H1 (cell line): ENCODE measurements around the gene DHRS7B. TPM values are rescaled to one million over a fixed set of nuclear protein-coding genes. Genes with fewer than 3 reads are reported as not detected.

Experiments used
- CTCF ChIA-PET: fragments of 300-600 bp; sonication (Branson Sonifier 250); formaldehyde crosslinking; loops from one replicate; lab custom pipeline; 2021; ENCODE audit not compliant: partially characterized antibody; lab: Charles Lee
- POLR2A ChIA-PET: fragments of 300-600 bp; sonication (Branson Sonifier 250); formaldehyde crosslinking; loops from one replicate; lab custom pipeline; 2021; ENCODE audit warnings: inconsistent platforms; ENCODE audit not compliant: partially characterized antibody; lab: Charles Lee
- DNase-seq, 2 experiments: peaks; one replicate each; pipeline versions ENCODE4 v3.0.0 to v3.0.0-alpha.2; 2010 to 2022; ENCODE audit warnings: low spot score in 2 of 2, low read depth in 1 of 2, mixed read lengths in 1 of 2
- FAIRE-seq: peaks from 2 replicates; lab custom pipeline; 2011; peaks lifted over from hg19 to GRCh38; lab: Jason Lieb, UNC
- H2AFZ ChIP-seq: 2 replicates; pipeline ENCODE4 v1.8.1; 2012; ENCODE audit warnings: low read length, inconsistent platforms
- H2AK5ac ChIP-seq: 2 replicates; pipeline ENCODE4 v1.6.1; 2013; ENCODE audit warnings: low read depth, low read length
- H2BK120ac ChIP-seq: replicated peaks from 2 replicates; pipeline ENCODE3; 2013; ENCODE audit warnings: low read depth, low read length, inconsistent platforms
- H2BK12ac ChIP-seq: 2 replicates; pipeline ENCODE4 v1.6.1; 2013; ENCODE audit warnings: low read depth, low read length
- H2BK15ac ChIP-seq: 2 replicates; pipeline ENCODE4 v1.6.1; 2013; ENCODE audit warnings: low read length
- H2BK20ac ChIP-seq: 2 replicates; pipeline ENCODE4 v1.6.1; 2013; ENCODE audit warnings: low read length
- H2BK5ac ChIP-seq: 2 replicates; pipeline ENCODE4 v1.6.1; 2013; ENCODE audit warnings: low read depth, low read length
- H3K14ac ChIP-seq: 2 replicates; pipeline ENCODE4 v1.6.1; 2013; ENCODE audit warnings: inconsistent platforms; ENCODE audit not compliant: insufficient read length
- H3K18ac ChIP-seq: 2 replicates; pipeline ENCODE4 v1.6.1; 2013; ENCODE audit warnings: low read length; ENCODE audit errors: extremely low read depth
- H3K23ac ChIP-seq: 2 replicates; pipeline ENCODE4 v1.6.1; 2013; ENCODE audit warnings: inconsistent platforms; ENCODE audit not compliant: insufficient read length
- H3K23me2 ChIP-seq: 2 replicates; pipeline ENCODE4 v1.6.1; 2013; ENCODE audit warnings: low read depth, low read length
- H3K27ac ChIP-seq: 2 replicates; pipeline ENCODE4 v1.6.1; 2011; ENCODE audit warnings: low read depth, low read length, inconsistent platforms
- H3K27me3 ChIP-seq, 4 experiments: replicated peaks in 1 of 4; 1 replicate in 1 of 4; 2 replicates in 3 of 4; pipeline versions ENCODE4 v1.6.1 to v1.8.1; 2011 to 2013; ENCODE audit warnings: low read length in 3 of 4, mild to moderate bottlenecking in 3 of 4, inconsistent platforms in 2 of 4, mixed read lengths in 2 of 4, moderate library complexity in 1 of 4; ENCODE audit not compliant: control insufficient read depth in 3 of 4, insufficient read depth in 3 of 4; ENCODE audit errors: extremely low read depth in 1 of 4
- H3K36me3 ChIP-seq, 4 experiments: 2 replicates each; pipeline versions ENCODE4 v1.6.1 to v1.8.1; 2011 to 2013; ENCODE audit warnings: mild to moderate bottlenecking in 4 of 4, low read length in 3 of 4, moderate library complexity in 2 of 4, control low read depth in 1 of 4, inconsistent platforms in 1 of 4; ENCODE audit not compliant: insufficient read depth in 4 of 4, control insufficient read depth in 2 of 4
- H3K4ac ChIP-seq: replicated peaks from 2 replicates; pipeline ENCODE3; 2013; ENCODE audit warnings: low read length, low read depth, mixed read lengths, inconsistent platforms; ENCODE audit not compliant: insufficient read length
- H3K4me1 ChIP-seq, 4 experiments: replicated peaks in 1 of 4; 1 replicate in 1 of 4; 2 replicates in 3 of 4; pipeline versions ENCODE4 v1.6.1 to v1.8.1; 2011 to 2013; ENCODE audit warnings: low read length in 3 of 4, inconsistent platforms in 2 of 4, mixed read lengths in 1 of 4; ENCODE audit not compliant: insufficient read depth in 4 of 4, control insufficient read depth in 3 of 4
- H3K4me2 ChIP-seq, 2 experiments: 2 replicates each; pipeline versions ENCODE4 v1.6.1 to v1.8.1; 2011 to 2013; ENCODE audit warnings: low read depth in 2 of 2, low read length in 2 of 2, control low read depth in 1 of 2, inconsistent platforms in 1 of 2, mild to moderate bottlenecking in 1 of 2; ENCODE audit not compliant: insufficient read depth in 1 of 2
- H3K4me3 ChIP-seq, 4 experiments: fragments of 200-600, 300-600 bp in 1 of 4; sonication (generic), shearing (Covaris generic), sonication (Bioruptor Twin) in 1 of 4; 2 replicates each; pipeline versions ENCODE4 v1.5.1 to v1.8.1; 2011 to 2016; ENCODE audit warnings: low read length in 4 of 4, low read depth in 3 of 4, control low read depth in 2 of 4, inconsistent platforms in 2 of 4, mild to moderate bottlenecking in 2 of 4, mixed read lengths in 1 of 4, moderate library complexity in 1 of 4; ENCODE audit not compliant: insufficient read depth in 2 of 4; ENCODE audit errors: extremely low read depth in 1 of 4
- H3K56ac ChIP-seq: replicated peaks from 2 replicates; pipeline ENCODE3; 2013; ENCODE audit warnings: low read depth, mild to moderate bottlenecking, mixed read lengths, low read length, inconsistent platforms; ENCODE audit not compliant: insufficient read length
- H3K79me1 ChIP-seq: 2 replicates; pipeline ENCODE4 v1.6.1; 2013; ENCODE audit warnings: low read depth, low read length, control low read depth
- H3K79me2 ChIP-seq, 2 experiments: 2 replicates each; pipeline versions ENCODE4 v1.6.1 to v1.8.1; 2012 to 2013; ENCODE audit warnings: low read length in 2 of 2, mild to moderate bottlenecking in 2 of 2, inconsistent platforms in 1 of 2; ENCODE audit not compliant: insufficient read depth in 2 of 2, control insufficient read depth in 1 of 2
- H3K9ac ChIP-seq, 4 experiments: replicated peaks in 1 of 4; 1 replicate in 1 of 4; 2 replicates in 3 of 4; pipeline versions ENCODE4 v1.6.1 to v1.8.1; 2011 to 2013; ENCODE audit warnings: low read depth in 3 of 4, low read length in 3 of 4, control low read depth in 2 of 4, mild to moderate bottlenecking in 2 of 4, moderate library complexity in 2 of 4, inconsistent platforms in 1 of 4; ENCODE audit errors: extremely low read depth in 1 of 4
- H3K9me3 ChIP-seq, 2 experiments: 2 replicates each; pipeline versions ENCODE4 v1.6.1 to v1.8.1; 2012 to 2013; ENCODE audit warnings: mild to moderate bottlenecking in 2 of 2, moderate library complexity in 2 of 2, control low read depth in 1 of 2, inconsistent platforms in 1 of 2, low read depth in 1 of 2, low read length in 1 of 2, mixed read lengths in 1 of 2; ENCODE audit not compliant: insufficient read depth in 2 of 2
- H4K20me1 ChIP-seq, 2 experiments: replicated peaks in 1 of 2; 2 replicates each; pipeline versions ENCODE3 to v1.8.1; 2011 to 2013; ENCODE audit warnings: inconsistent platforms in 2 of 2, low read length in 2 of 2, mild to moderate bottlenecking in 1 of 2; ENCODE audit not compliant: insufficient read depth in 2 of 2, control insufficient read depth in 1 of 2
- H4K5ac ChIP-seq: 2 replicates; pipeline ENCODE4 v1.6.1; 2013; ENCODE audit warnings: low read length, low read depth, mixed read lengths, inconsistent platforms; ENCODE audit not compliant: insufficient read length
- H4K8ac ChIP-seq: 2 replicates; pipeline ENCODE4 v1.8.0; 2013; ENCODE audit warnings: mild to moderate bottlenecking, moderate library complexity, low read length, inconsistent platforms; ENCODE audit not compliant: insufficient read depth; ENCODE audit errors: extremely low read depth
- H4K91ac ChIP-seq: replicated peaks from 2 replicates; pipeline ENCODE3; 2013; ENCODE audit warnings: low read length, mixed read lengths, inconsistent platforms; ENCODE audit not compliant: insufficient read length
- CEBPB ChIP-seq: IDR thresholded peaks from 2 replicates; pipeline ENCODE4 v1.6.1; 2012; ENCODE audit warnings: low read depth, low read length
- CHD1 ChIP-seq: IDR thresholded peaks from 2 replicates; pipeline ENCODE4 v1.6.1; 2012; ENCODE audit warnings: low read depth, low read length, improper control_type of control experiment
- HDAC6 ChIP-seq: IDR thresholded peaks from one replicate; pipeline ENCODE4 v1.7.1; 2012; ENCODE audit warnings: low read depth, mild to moderate bottlenecking, inconsistent platforms, low read length, moderate library complexity
- JUN ChIP-seq: IDR thresholded peaks from 2 replicates; pipeline ENCODE4 v1.6.1; 2011; ENCODE audit warnings: low read depth, mild to moderate bottlenecking, improper control_type of control experiment, low read length
- KDM5A ChIP-seq: fragments of 200-600 bp; IDR thresholded peaks from 2 replicates; pipeline ENCODE4 v1.7.1; 2012; ENCODE audit warnings: mild to moderate bottlenecking, low read length, inconsistent platforms, mixed read lengths
- MAFK ChIP-seq: IDR thresholded peaks from 2 replicates; pipeline ENCODE4 v1.6.1; 2012; ENCODE audit warnings: low read depth, mild to moderate bottlenecking, improper control_type of control experiment, low read length
- POU5F1 ChIP-seq: IDR thresholded peaks from 2 replicates; pipeline ENCODE4 v1.6.1; 2011; ENCODE audit warnings: low read depth, mild to moderate bottlenecking, low read length, moderate library complexity
- RFX5 ChIP-seq: IDR thresholded peaks from 2 replicates; pipeline ENCODE4 v1.6.1; 2011; ENCODE audit warnings: low read depth, low read length, improper control_type of control experiment, borderline replicate concordance
- SAP30 ChIP-seq: fragments of 300-600 bp; sonication (generic); IDR thresholded peaks from 2 replicates; pipeline ENCODE4 v1.7.1; 2012; ENCODE audit warnings: low read length, moderate library complexity, mild to moderate bottlenecking, inconsistent platforms; ENCODE audit not compliant: insufficient read depth, insufficient replicate concordance
- SP2 ChIP-seq: IDR thresholded peaks from 2 replicates; pipeline ENCODE4 v1.6.1; 2012; ENCODE audit warnings: mild to moderate bottlenecking, low read length, inconsistent platforms
- SP4 ChIP-seq: IDR thresholded peaks from 2 replicates; pipeline ENCODE4 v1.6.1; 2012; ENCODE audit warnings: low read length, inconsistent platforms
- SRF ChIP-seq: IDR thresholded peaks from 2 replicates; pipeline ENCODE4 v1.6.1; 2011; ENCODE audit warnings: mild to moderate bottlenecking, low read depth, low read length, moderate library complexity
- TAF7 ChIP-seq: optimal IDR thresholded peaks from 2 replicates; pipeline ENCODE3; 2011; ENCODE audit warnings: low read depth, mild to moderate bottlenecking, inconsistent platforms, low read length, moderate library complexity, borderline replicate concordance
- TEAD4 ChIP-seq: IDR thresholded peaks from 2 replicates; pipeline ENCODE4 v1.6.1; 2012; ENCODE audit warnings: low read depth, low read length, inconsistent platforms, mixed read lengths
- whole genome bisulfite sequencing, 2 experiments: shearing (Covaris generic) in 1 of 2; methylation state at CpG; one replicate each; pipeline versions ENCODE4 v1.1.6 to v1.1.7; 2013 to 2015; ENCODE audit warnings: low lambda C conversion rate in 2 of 2, mixed read lengths in 2 of 2, inconsistent platforms in 1 of 2, low coverage in 1 of 2, missing lambda C conversion rate in 1 of 2; ENCODE audit not compliant: insufficient replicate concordance in 2 of 2, insufficient coverage in 1 of 2, insufficient read length in 1 of 2; ENCODE audit errors: extremely low coverage in 1 of 2, missing lambda C conversion rate in 1 of 2; 5-methylcytosine and 5-hydroxymethylcytosine counted together
- polyA plus RNA-seq, 7 experiments: library from polyadenylated mRNA; depleted of rRNA in 3 of 7; stranded (reverse) in 5 of 7; unstranded in 2 of 7; fragments of >200 nt in 5 of 7; fragments of 200-250 nt in 2 of 7; gene quantifications; 1 replicate in 5 of 7; 2 replicates in 1 of 7; 4 replicates in 1 of 7; pipeline versions ENCODE4 v1.2.1 to v1.2.3, GENCODE V29; 2011 to 2013; ENCODE audit warnings: missing spikeins in 2 of 7, mixed read lengths in 2 of 7
- total RNA-seq: library from RNA; stranded (reverse); fragmentation: NEBNext Ultra II Directional; extraction: Animal tissue kit (Norgen Biotek cat#: 25700); gene quantifications from 2 replicates; pipeline ENCODE4 v1.2.1, GENCODE V29; 2021

DHRS7B gene
- total and polyA plus RNA-seq, 2 of the 8 experiments (the other 6 are each of a cell fraction or from before 2014, with no cell fraction given) = 11.0 to 27.9 TPM

DNA sequence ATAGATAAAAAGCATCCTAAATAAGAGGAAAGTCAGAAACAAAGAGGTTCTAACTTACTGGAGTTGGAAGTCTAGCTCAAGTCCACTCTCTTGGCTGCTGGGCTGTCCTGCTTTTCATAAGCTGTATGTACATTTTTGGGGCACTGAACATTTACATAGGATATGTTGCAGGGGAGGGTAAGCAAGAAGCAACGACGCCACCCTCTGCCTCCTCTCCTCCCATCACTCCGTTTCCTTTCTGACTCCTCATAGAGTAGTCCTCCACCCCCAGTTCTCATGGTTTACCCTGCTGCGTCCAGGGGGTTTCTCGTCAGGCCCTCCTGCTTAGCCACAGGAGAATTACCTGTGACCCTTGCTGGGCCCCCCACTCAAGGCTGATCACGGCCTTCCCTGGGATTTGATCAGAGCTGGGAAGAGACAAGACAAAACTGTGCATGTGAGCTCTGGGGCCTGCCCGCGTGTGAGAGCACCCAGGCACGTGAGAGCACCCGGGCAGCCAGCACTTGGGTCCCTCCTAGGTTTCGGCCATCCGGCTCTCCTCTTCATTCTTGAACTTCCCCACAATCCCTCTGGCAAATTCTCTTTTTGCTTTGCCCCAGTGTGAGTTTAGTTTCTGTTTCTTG is 50.1 kb downstream of the DHRS7B start:
- WGBS, 2 experiments = 83% methylated on average over 12 of the region's 12 CpGs; no CpG with 5 or more reads in 1 of the 2 experiments
- POLR2A ChIA-PET = interaction anchor here (1.1 kb wide), 1 partner anchor 67 kb away, joined by 3 read pairs; no protein-coding TSS in a partner anchor

More for the DNA sequence above, 50.1 kb downstream of the DHRS7B start:
- Histone ChIP-seq H3K4me1 (no peaks in the 10 kb centered on the region), H3K18ac (no peak overlapping the region), H3K79me1 (no peaks in the 10 kb centered on the region), H3K14ac (no peak overlapping the region), H3K27ac (no peak overlapping the region), H3K9me3 (no peaks in the 10 kb centered on the region), H3K9ac (no peak overlapping the region), H2BK120ac (no peak overlapping the region), H2BK20ac (no peak overlapping the region), H3K4ac (no peak overlapping the region), H2BK12ac (no peak overlapping the region), H3K36me3 (no peaks in the 10 kb centered on the region; a peak in 1 of 8 replicates), H4K20me1 (no peaks in the 10 kb centered on the region), H3K27me3 (no peaks in the 10 kb centered on the region), H2BK5ac (no peak overlapping the region), H3K23ac (no peak overlapping the region), H4K5ac (no peak overlapping the region), H2BK15ac (no peak overlapping the region), H3K23me2 (no peaks in the 10 kb centered on the region), H4K91ac (no peak overlapping the region), H2AK5ac (no peak overlapping the region), H3K4me3 (no peak overlapping the region), H4K8ac (no peak overlapping the region), H3K4me2 (no peak overlapping the region), H2AFZ (no peak overlapping the region), H3K79me2 (no peaks in the 10 kb centered on the region), H3K56ac (no peak overlapping the region)
- CTCF ChIA-PET = interaction anchor here (0.8 to 1.4 kb wide), 5 partner anchors 9 to 56 kb away, joined by 3 to 6 read pairs (median 3); no protein-coding TSS in a partner anchor
- DNase-seq = no peak
- FAIRE-seq = no peak
- TF ChIP-seq TEAD4 = no peak
- TF ChIP-seq POU5F1 = no peak
- no peak for TF ChIP-seq SP2
- TF ChIP-seq MAFK = no peak
- no peak for TF ChIP-seq RFX5
- no peak for TF ChIP-seq KDM5A
- TF ChIP-seq SAP30 = no peak
- no peak for TF ChIP-seq SRF
- TF ChIP-seq SP4 = no peak
- TF ChIP-seq CEBPB = no peak
- no peak for TF ChIP-seq CHD1
- no peak for TF ChIP-seq JUN
- no peak for TF ChIP-seq HDAC6
- no peak for TF ChIP-seq TAF7
